Measurements from ENCODE around the gene RAMP1.

- TF ChIP-seq, protein P1, sequence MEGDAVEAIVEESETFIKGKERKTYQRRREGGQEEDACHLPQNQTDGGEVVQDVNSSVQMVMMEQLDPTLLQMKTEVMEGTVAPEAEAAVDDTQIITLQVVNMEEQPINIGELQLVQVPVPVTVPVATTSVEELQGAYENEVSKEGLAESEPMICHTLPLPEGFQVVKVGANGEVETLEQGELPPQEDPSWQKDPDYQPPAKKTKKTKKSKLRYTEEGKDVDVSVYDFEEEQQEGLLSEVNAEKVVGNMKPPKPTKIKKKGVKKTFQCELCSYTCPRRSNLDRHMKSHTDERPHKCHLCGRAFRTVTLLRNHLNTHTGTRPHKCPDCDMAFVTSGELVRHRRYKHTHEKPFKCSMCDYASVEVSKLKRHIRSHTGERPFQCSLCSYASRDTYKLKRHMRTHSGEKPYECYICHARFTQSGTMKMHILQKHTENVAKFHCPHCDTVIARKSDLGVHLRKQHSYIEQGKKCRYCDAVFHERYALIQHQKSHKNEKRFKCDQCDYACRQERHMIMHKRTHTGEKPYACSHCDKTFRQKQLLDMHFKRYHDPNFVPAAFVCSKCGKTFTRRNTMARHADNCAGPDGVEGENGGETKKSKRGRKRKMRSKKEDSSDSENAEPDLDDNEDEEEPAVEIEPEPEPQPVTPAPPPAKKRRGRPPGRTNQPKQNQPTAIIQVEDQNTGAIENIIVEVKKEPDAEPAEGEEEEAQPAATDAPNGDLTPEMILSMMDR (IDR thresholded peaks at IDR 0.05; ENCODE audit: low read depth, low read length, missing input control): no peak
- TF ChIP-seq MAX (IDR thresholded peaks at IDR 0.05) (no peak), YY1 (IDR thresholded peaks at IDR 0.05) (no peak), SP1 (IDR thresholded peaks at IDR 0.05) (no peak), RAD21 (IDR thresholded peaks at IDR 0.05) (no peak), TAF1 (conservative IDR thresholded peaks at IDR 0.05) (no peak), FOXA1 (IDR thresholded peaks at IDR 0.05) (no peak), EGR1 (IDR thresholded peaks at IDR 0.05; ENCODE audit: low read depth in 2 of 2) (no peak), JUND (IDR thresholded peaks at IDR 0.05) (no peak), HNF4G (IDR thresholded peaks at IDR 0.05) (no peak), RXRA (IDR thresholded peaks at IDR 0.05) (no peak)
- TF ChIP-seq, protein P2, sequence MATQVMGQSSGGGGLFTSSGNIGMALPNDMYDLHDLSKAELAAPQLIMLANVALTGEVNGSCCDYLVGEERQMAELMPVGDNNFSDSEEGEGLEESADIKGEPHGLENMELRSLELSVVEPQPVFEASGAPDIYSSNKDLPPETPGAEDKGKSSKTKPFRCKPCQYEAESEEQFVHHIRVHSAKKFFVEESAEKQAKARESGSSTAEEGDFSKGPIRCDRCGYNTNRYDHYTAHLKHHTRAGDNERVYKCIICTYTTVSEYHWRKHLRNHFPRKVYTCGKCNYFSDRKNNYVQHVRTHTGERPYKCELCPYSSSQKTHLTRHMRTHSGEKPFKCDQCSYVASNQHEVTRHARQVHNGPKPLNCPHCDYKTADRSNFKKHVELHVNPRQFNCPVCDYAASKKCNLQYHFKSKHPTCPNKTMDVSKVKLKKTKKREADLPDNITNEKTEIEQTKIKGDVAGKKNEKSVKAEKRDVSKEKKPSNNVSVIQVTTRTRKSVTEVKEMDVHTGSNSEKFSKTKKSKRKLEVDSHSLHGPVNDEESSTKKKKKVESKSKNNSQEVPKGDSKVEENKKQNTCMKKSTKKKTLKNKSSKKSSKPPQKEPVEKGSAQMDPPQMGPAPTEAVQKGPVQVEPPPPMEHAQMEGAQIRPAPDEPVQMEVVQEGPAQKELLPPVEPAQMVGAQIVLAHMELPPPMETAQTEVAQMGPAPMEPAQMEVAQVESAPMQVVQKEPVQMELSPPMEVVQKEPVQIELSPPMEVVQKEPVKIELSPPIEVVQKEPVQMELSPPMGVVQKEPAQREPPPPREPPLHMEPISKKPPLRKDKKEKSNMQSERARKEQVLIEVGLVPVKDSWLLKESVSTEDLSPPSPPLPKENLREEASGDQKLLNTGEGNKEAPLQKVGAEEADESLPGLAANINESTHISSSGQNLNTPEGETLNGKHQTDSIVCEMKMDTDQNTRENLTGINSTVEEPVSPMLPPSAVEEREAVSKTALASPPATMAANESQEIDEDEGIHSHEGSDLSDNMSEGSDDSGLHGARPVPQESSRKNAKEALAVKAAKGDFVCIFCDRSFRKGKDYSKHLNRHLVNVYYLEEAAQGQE (IDR thresholded peaks at IDR 0.05): no peak
- TF ChIP-seq, protein P3, sequence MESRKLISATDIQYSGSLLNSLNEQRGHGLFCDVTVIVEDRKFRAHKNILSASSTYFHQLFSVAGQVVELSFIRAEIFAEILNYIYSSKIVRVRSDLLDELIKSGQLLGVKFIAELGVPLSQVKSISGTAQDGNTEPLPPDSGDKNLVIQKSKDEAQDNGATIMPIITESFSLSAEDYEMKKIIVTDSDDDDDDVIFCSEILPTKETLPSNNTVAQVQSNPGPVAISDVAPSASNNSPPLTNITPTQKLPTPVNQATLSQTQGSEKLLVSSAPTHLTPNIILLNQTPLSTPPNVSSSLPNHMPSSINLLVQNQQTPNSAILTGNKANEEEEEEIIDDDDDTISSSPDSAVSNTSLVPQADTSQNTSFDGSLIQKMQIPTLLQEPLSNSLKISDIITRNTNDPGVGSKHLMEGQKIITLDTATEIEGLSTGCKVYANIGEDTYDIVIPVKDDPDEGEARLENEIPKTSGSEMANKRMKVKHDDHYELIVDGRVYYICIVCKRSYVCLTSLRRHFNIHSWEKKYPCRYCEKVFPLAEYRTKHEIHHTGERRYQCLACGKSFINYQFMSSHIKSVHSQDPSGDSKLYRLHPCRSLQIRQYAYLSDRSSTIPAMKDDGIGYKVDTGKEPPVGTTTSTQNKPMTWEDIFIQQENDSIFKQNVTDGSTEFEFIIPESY (IDR thresholded peaks at IDR 0.05): no peak
- TF ChIP-seq, protein P4, sequence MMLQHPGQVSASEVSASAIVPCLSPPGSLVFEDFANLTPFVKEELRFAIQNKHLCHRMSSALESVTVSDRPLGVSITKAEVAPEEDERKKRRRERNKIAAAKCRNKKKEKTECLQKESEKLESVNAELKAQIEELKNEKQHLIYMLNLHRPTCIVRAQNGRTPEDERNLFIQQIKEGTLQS (IDR thresholded peaks at IDR 0.05): no peak
Observed at GRCh38 chr2:237898057-237898414, 38.6 kb downstream of the RAMP1 start.

Measured in liver (tissue), 3 donors.